GM19043 (cell line): ENCODE data around the gene PLEKHB2.
"Not testable (repeated sequence)": the region's sequence is repeated elsewhere in the genome, so short reads cannot be mapped to it uniquely, and the experiment has no call there.

Experiments used
- ATAC-seq: cut with Tn5 transposase; IDR thresholded peaks from one replicate; pipeline ENCODE4 v1.9.1; 2021; ENCODE audit warnings: low read depth; ENCODE audit not compliant: unreplicated experiment

PLEKHB2 gene

GRCh38 chr2:131105156-131105949, at the start of gene PLEKHB2:
TSS of gene PLEKHB2 (plus strand) at chr2:131105336. CDS start at chr2:131120942, 15,606 bp downstream.
- ATAC-seq, result peak; percentile 71

GRCh38 chr2:131056204-131056931, 48.8 kb upstream of the PLEKHB2 start:
- ATAC-seq, result no peak

GRCh38 chr2:131056932-131057287, 48.2 kb upstream of the PLEKHB2 start:
- no peak for ATAC-seq

GRCh38 chr2:131058214-131058843, 46.8 kb upstream of the PLEKHB2 start:
- ATAC-seq, result no peak

GRCh38 chr2:131058920-131059319, 46.2 kb upstream of the PLEKHB2 start:
- no peak for ATAC-seq

- no peak for ATAC-seq
Observed at GRCh38 chr2:131063501-131064283, 41.4 kb upstream of the PLEKHB2 start.

GRCh38 chr2:131064589-131065512, 40.3 kb upstream of the PLEKHB2 start:
- ATAC-seq, result no peak

- no peak for ATAC-seq
Observed at GRCh38 chr2:131067465-131068125, 37.5 kb upstream of the PLEKHB2 start.

- not testable (repeated sequence) for ATAC-seq
Observed at GRCh38 chr2:131068172-131068571, 37.0 kb upstream of the PLEKHB2 start.

GRCh38 chr2:131075578-131075977, 29.6 kb upstream of the PLEKHB2 start:
- not testable (repeated sequence) for ATAC-seq

- no peak for ATAC-seq
Observed at GRCh38 chr2:131076707-131077106, 28.4 kb upstream of the PLEKHB2 start.

GRCh38 chr2:131077182-131077846, 27.8 kb upstream of the PLEKHB2 start:
- ATAC-seq, result no peak

- ATAC-seq, result no peak
Observed at GRCh38 chr2:131077966-131078365, 27.2 kb upstream of the PLEKHB2 start.

GRCh38 chr2:131079931-131080330, 25.2 kb upstream of the PLEKHB2 start:
- ATAC-seq, result not testable (repeated sequence)

- ATAC-seq, result no peak
Observed at GRCh38 chr2:131081190-131081589, 23.9 kb upstream of the PLEKHB2 start.

GRCh38 chr2:131085646-131086045, 19.5 kb upstream of the PLEKHB2 start:
- ATAC-seq, result no peak

- no peak for ATAC-seq
Observed at GRCh38 chr2:131092458-131093005, 12.6 kb upstream of the PLEKHB2 start.

GRCh38 chr2:131093006-131093695, 12.0 kb upstream of the PLEKHB2 start, which contains the start of gene FAM168B:
TSS of gene FAM168B (minus strand) at chr2:131093460. CDS start at chr2:131082646, 10,814 bp downstream.
- ATAC-seq, result peak; percentile 79
